HEK293 (cell line): ENCODE results near the gene IGSF23.

Experiments
- BCL11A ChIP-seq: fragments of 450-650 bp; formaldehyde crosslinking; IDR thresholded peaks from 2 replicates; pipeline ENCODE4 v1.5.1; 2016; ENCODE audit warnings: low read depth, missing biosample characterization, missing genetic modification characterization
- CTCF ChIP-seq: fragments of 450-650 bp; formaldehyde crosslinking; IDR thresholded peaks from 2 replicates; pipeline ENCODE4 v1.5.1; 2016; ENCODE audit warnings: missing biosample characterization, missing genetic modification characterization
- GFI1B ChIP-seq: fragments of 450-650 bp; formaldehyde crosslinking; IDR thresholded peaks from 2 replicates; pipeline ENCODE4 v1.5.1; 2016; ENCODE audit warnings: missing biosample characterization, missing genetic modification characterization
- HIC1 ChIP-seq: fragments of 450-650 bp; formaldehyde crosslinking; IDR thresholded peaks from 2 replicates; pipeline ENCODE4 v1.5.1; 2016; ENCODE audit warnings: missing biosample characterization, missing genetic modification characterization
- PATZ1 ChIP-seq: fragments of 450-650 bp; formaldehyde crosslinking; IDR thresholded peaks from 2 replicates; pipeline ENCODE4 v1.5.1; 2016; ENCODE audit warnings: missing biosample characterization, missing genetic modification characterization
- PRDM2 ChIP-seq: fragments of 450-650 bp; formaldehyde crosslinking; IDR thresholded peaks from 2 replicates; pipeline ENCODE4 v1.5.1; 2016; ENCODE audit warnings: missing biosample characterization, missing genetic modification characterization, borderline replicate concordance
- SCRT2 ChIP-seq: fragments of 450-650 bp; formaldehyde crosslinking; IDR thresholded peaks from 2 replicates; pipeline ENCODE4 v1.5.1; 2016; ENCODE audit warnings: missing biosample characterization, missing genetic modification characterization
- ZBTB21 ChIP-seq: fragments of 450-650 bp; formaldehyde crosslinking; IDR thresholded peaks from 2 replicates; pipeline ENCODE4 v1.5.1; 2017; ENCODE audit warnings: missing biosample characterization, missing genetic modification characterization
- ZNF175 ChIP-seq: fragments of 450-650 bp; formaldehyde crosslinking; IDR thresholded peaks from 2 replicates; pipeline ENCODE4 v1.5.1; 2016; ENCODE audit warnings: missing biosample characterization, missing genetic modification characterization
- ZNF274 ChIP-seq, 2 experiments: fragments of 200-500 bp in 1 of 2; fragments of 450-650 bp in 1 of 2; sonication (Bioruptor generic) in 1 of 2; formaldehyde crosslinking in 1 of 2; IDR thresholded peaks; 2 replicates each; pipeline versions ENCODE4 v1.5.1 to v1.6.1; 2014 to 2016; ENCODE audit warnings: borderline replicate concordance in 1 of 2, inconsistent platforms in 1 of 2, low read length in 1 of 2, missing biosample characterization in 1 of 2, missing genetic modification characterization in 1 of 2
- ZNF518A ChIP-seq: fragments of 450-650 bp; formaldehyde crosslinking; conservative IDR thresholded peaks from 2 replicates; pipeline ENCODE4 v1.5.1; 2016; ENCODE audit warnings: low read depth, missing biosample characterization, missing genetic modification characterization
- ZNF623 ChIP-seq: fragments of 450-650 bp; formaldehyde crosslinking; IDR thresholded peaks from 2 replicates; pipeline ENCODE4 v1.5.1; 2016; ENCODE audit warnings: missing biosample characterization, missing genetic modification characterization

GRCh38 chr19:44580366-44580895 is 32.9 kb upstream of the IGSF23 start:
- TF ChIP-seq ZNF274 (IDR thresholded peaks at IDR 0.05; ENCODE audit: low read length) (no peak), ZNF274 (tag by site-specific recombination; IDR thresholded peaks at IDR 0.05; ENCODE audit: borderline replicate concordance) (no peak), CTCF (tag by site-specific recombination) (no peak), PRDM2 (tag by site-specific recombination) (no peak), ZBTB21 (no peak), PATZ1 (tag by site-specific recombination) (no peak), ZNF175 (tag by site-specific recombination) (no peak), GFI1B (tag by site-specific recombination) (no peak), BCL11A (no peak), SCRT2 (tag by site-specific recombination) (no peak), ZNF518A (tag by site-specific recombination) (no peak), ZNF623 (tag by site-specific recombination) (no peak), HIC1 (tag by site-specific recombination) (no peak)
